CD4-positive, alpha-beta T cell treated with Interleukin-17A for 1 hour (primary cell): ENCODE data around the gene TSHZ2.
"Not testable (repeated sequence)": the region's sequence is repeated elsewhere in the genome, so short reads cannot be mapped to it uniquely, and the experiment has no call there.

Source experiments
- DNase-seq: peaks from one replicate; pipeline ENCODE4 v3.0.0-alpha.2; 2020

The TSHZ2 gene

GRCh38 chr20:53365076-53365475, 392.9 kb downstream of the TSHZ2 start:
- DNase-seq = no peak

- no peak for DNase-seq
Observed at GRCh38 chr20:53365539-53366075, 393.4 kb downstream of the TSHZ2 start.

GRCh38 chr20:53366928-53367327, 394.8 kb downstream of the TSHZ2 start:
- DNase-seq = not testable (repeated sequence)

- no peak for DNase-seq
Observed at GRCh38 chr20:53369871-53370270, 397.7 kb downstream of the TSHZ2 start.

- no peak for DNase-seq
Observed at GRCh38 chr20:53370345-53370961, 398.3 kb downstream of the TSHZ2 start.

- no peak for DNase-seq
Observed at GRCh38 chr20:53371216-53371615, 399.1 kb downstream of the TSHZ2 start.

- DNase-seq = no peak
Observed at GRCh38 chr20:53376021-53376420, 403.9 kb downstream of the TSHZ2 start.

- no peak for DNase-seq
Observed at GRCh38 chr20:53379014-53379832, 407.1 kb downstream of the TSHZ2 start.

- DNase-seq = no peak
Observed at GRCh38 chr20:53379833-53380120, 407.6 kb downstream of the TSHZ2 start.

- no peak for DNase-seq
Observed at GRCh38 chr20:53381568-53382262, 409.6 kb downstream of the TSHZ2 start.

- no peak for DNase-seq
Observed at GRCh38 chr20:53382263-53382844, 410.2 kb downstream of the TSHZ2 start.

- no peak for DNase-seq
Observed at GRCh38 chr20:53383916-53384315, 411.8 kb downstream of the TSHZ2 start.

GRCh38 chr20:53384392-53384791, 412.2 kb downstream of the TSHZ2 start:
- DNase-seq = no peak

- no peak for DNase-seq
Observed at GRCh38 chr20:53385941-53386767, 414.0 kb downstream of the TSHZ2 start.

GRCh38 chr20:53387983-53388675, 416.0 kb downstream of the TSHZ2 start:
- DNase-seq = peak; percentile 44

- no peak for DNase-seq
Observed at GRCh38 chr20:53389516-53390300, 417.6 kb downstream of the TSHZ2 start.

- DNase-seq = no peak
Observed at GRCh38 chr20:53390770-53391169, 418.6 kb downstream of the TSHZ2 start.

- no peak for DNase-seq
Observed at GRCh38 chr20:53394433-53394832, 422.3 kb downstream of the TSHZ2 start.

GRCh38 chr20:53395188-53395923, 423.2 kb downstream of the TSHZ2 start:
- DNase-seq = no peak

GRCh38 chr20:53399083-53399482, 426.9 kb downstream of the TSHZ2 start:
- DNase-seq = no peak
